ENCODE data around the gene APRT. TPM values are rescaled to one million over a fixed set of nuclear protein-coding genes. Genes with fewer than 3 reads are reported as not detected.
A peak's percentile ranks its signal among the peaks of the same experiment; 100 is the strongest.

Gene APRT
- total and polyA plus RNA-seq, 9 of the 15 experiments (the other 6 are each of a cell fraction or from before 2014, with no cell fraction given): 41.7 to 409 (median 146) TPM

DNA sequence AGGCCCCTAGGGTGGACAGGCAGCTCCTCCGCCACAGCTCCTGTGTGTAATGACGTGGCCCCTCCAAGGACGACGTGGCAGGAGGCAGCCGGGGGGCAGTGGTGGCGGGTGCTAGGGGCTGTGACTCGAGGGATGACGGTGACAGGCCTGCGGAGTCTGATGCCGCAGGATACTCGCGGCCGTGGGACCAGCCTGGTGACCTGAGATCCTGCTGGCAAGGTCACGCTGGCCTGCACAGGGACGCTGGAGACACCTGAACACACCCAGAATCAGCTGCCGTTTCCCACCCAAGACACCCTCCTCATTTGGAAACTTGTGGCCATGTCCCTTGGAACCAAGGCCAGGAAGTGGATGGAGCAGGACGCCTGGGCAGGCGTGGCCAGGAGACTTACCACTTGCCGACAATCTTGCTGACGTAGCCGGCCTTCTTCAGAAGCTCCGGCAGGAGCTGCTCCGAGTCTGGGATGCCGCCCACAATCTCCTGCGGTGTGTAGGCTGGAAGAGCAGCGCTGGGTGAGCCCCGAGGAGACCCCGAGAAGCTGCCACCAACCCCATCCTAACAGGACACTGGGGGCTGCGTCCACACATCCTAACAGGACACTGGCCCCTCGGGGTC, 29.0 kb upstream of the APRT start:
- H3K4me2 ChIP-seq (ENCODE audit: insufficient read depth, low read length): no peak overlapping the region
- no peak for FAIRE-seq
- in situ Hi-C loops (cut with MboI) (no loop called here), intact Hi-C loops (cut with micrococcal nuclease) (no loop called here)
- DNase-seq (ENCODE audit: extremely low read depth in 1 of 4, low spot score in 3 of 4): no peak
- H3K27ac ChIP-seq (ENCODE audit: extremely low read depth, low read depth, low read length): no peak overlapping the region
- ChIA-PET CTCF (ENCODE audit: low intra/inter-chr PET ratio) (no interaction called here), POLR2A (interaction anchor here (0.7 to 1.0 kb wide), 3 partner anchors 13 to 87 kb away, joined by 3 to 4 read pairs (median 4); no protein-coding TSS in a partner anchor)
- 89% methylated on average over 30 of the region's 30 CpGs for WGBS (ENCODE audit: insufficient coverage, low coverage, missing lambda C conversion rate)
- H4K20me1 ChIP-seq (replicated peaks; ENCODE audit: control insufficient read depth, insufficient read depth, low read length): no peaks in the 10 kb centered on the region
- H3K9ac ChIP-seq (ENCODE audit: insufficient read depth in 1 of 2, low read depth in 2 of 2, low read length in 2 of 2): peak overlapping the region in 1 of 2 experiments; percentile 45; a peak in 1 of 4 replicates
- no peaks in the 10 kb centered on the region for H3K79me2 ChIP-seq (ENCODE audit: control insufficient read depth, insufficient read depth, low read length)
- H3K9me3 ChIP-seq (replicated peaks; ENCODE audit: control insufficient read depth, insufficient read depth, low read depth, low read length): no peaks in the 10 kb centered on the region
- H3K27me3 ChIP-seq (ENCODE audit: control insufficient read depth in 2 of 2, insufficient read depth in 2 of 2, low read length in 2 of 2): no peaks in the 10 kb centered on the region
- ATAC-seq: no peak
- peaks cover 0 to 47% of the 10 kb centered on the region in 2 experiments; a peak in 2 of 5 replicates for H3K4me1 ChIP-seq (replicated peaks in 1 of 2; ENCODE audit: control insufficient read depth in 2 of 2, insufficient read depth in 2 of 2, low read length in 2 of 2)
- H3K4me3 ChIP-seq: no peak overlapping the region
- H3K36me3 ChIP-seq (ENCODE audit: control insufficient read depth, insufficient read depth, low read length): no peaks in the 10 kb centered on the region; the same call in 2 of the 3 replicates
- BruUV-seq (replicated peaks): no TSS peak
- H2AFZ ChIP-seq (ENCODE audit: low read depth, low read length): no peak overlapping the region
- TF ChIP-seq, protein P1, sequence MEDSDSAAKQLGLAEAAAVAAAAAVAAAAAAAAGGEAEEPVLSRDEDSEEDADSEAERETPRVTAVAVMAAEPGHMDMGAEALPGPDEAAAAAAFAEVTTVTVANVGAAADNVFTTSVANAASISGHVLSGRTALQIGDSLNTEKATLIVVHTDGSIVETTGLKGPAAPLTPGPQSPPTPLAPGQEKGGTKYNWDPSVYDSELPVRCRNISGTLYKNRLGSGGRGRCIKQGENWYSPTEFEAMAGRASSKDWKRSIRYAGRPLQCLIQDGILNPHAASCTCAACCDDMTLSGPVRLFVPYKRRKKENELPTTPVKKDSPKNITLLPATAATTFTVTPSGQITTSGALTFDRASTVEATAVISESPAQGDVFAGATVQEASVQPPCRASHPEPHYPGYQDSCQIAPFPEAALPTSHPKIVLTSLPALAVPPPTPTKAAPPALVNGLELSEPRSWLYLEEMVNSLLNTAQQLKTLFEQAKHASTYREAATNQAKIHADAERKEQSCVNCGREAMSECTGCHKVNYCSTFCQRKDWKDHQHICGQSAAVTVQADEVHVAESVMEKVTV (CRISPR knock-in tag; IDR thresholded peaks at IDR 0.05): no peak
- TF ChIP-seq, protein P2, sequence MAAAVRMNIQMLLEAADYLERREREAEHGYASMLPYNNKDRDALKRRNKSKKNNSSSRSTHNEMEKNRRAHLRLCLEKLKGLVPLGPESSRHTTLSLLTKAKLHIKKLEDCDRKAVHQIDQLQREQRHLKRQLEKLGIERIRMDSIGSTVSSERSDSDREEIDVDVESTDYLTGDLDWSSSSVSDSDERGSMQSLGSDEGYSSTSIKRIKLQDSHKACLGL (CRISPR knock-in tag; IDR thresholded peaks at IDR 0.05; ENCODE audit: borderline replicate concordance, poor library complexity, severe bottlenecking): no peak
- TF ChIP-seq SETDB1 (IDR thresholded peaks at IDR 0.05; ENCODE audit: low read length): no peak
- TF ChIP-seq, protein P3, sequence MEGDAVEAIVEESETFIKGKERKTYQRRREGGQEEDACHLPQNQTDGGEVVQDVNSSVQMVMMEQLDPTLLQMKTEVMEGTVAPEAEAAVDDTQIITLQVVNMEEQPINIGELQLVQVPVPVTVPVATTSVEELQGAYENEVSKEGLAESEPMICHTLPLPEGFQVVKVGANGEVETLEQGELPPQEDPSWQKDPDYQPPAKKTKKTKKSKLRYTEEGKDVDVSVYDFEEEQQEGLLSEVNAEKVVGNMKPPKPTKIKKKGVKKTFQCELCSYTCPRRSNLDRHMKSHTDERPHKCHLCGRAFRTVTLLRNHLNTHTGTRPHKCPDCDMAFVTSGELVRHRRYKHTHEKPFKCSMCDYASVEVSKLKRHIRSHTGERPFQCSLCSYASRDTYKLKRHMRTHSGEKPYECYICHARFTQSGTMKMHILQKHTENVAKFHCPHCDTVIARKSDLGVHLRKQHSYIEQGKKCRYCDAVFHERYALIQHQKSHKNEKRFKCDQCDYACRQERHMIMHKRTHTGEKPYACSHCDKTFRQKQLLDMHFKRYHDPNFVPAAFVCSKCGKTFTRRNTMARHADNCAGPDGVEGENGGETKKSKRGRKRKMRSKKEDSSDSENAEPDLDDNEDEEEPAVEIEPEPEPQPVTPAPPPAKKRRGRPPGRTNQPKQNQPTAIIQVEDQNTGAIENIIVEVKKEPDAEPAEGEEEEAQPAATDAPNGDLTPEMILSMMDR (IDR thresholded peaks at IDR 0.05 in 2 of 3, conservative IDR thresholded peaks at IDR 0.05 in 1 of 3; ENCODE audit: insufficient read depth in 2 of 3, low read depth in 1 of 3, low read length in 3 of 3): no peak
- TF ChIP-seq ZNF79 (CRISPR knock-in tag; IDR thresholded peaks at IDR 0.05; ENCODE audit: low read depth): no peak
- TF ChIP-seq RBBP5 (IDR thresholded peaks at IDR 0.05; ENCODE audit: borderline replicate concordance, insufficient read depth, low read length, poor library complexity, severe bottlenecking): no peak
- TF ChIP-seq, protein P4, sequence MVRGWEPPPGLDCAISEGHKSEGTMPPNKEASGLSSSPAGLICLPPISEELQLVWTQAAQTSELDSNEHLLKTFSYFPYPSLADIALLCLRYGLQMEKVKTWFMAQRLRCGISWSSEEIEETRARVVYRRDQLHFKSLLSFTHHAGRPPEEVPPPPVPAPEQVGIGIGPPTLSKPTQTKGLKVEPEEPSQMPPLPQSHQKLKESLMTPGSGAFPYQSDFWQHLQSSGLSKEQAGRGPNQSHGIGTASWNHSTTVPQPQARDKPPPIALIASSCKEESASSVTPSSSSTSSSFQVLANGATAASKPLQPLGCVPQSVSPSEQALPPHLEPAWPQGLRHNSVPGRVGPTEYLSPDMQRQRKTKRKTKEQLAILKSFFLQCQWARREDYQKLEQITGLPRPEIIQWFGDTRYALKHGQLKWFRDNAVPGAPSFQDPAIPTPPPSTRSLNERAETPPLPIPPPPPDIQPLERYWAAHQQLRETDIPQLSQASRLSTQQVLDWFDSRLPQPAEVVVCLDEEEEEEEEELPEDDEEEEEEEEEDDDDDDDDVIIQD (CRISPR knock-in tag; IDR thresholded peaks at IDR 0.05): no peak
- TF ChIP-seq NCOA1 (IDR thresholded peaks at IDR 0.05; ENCODE audit: low read depth): no peak
- no peak for TF ChIP-seq SPI1 (IDR thresholded peaks at IDR 0.05; ENCODE audit: borderline replicate concordance, low read depth, low read length)
- no peak for TF ChIP-seq CHCHD3 (CRISPR knock-in tag; IDR thresholded peaks at IDR 0.05)
- TF ChIP-seq, protein P5, sequence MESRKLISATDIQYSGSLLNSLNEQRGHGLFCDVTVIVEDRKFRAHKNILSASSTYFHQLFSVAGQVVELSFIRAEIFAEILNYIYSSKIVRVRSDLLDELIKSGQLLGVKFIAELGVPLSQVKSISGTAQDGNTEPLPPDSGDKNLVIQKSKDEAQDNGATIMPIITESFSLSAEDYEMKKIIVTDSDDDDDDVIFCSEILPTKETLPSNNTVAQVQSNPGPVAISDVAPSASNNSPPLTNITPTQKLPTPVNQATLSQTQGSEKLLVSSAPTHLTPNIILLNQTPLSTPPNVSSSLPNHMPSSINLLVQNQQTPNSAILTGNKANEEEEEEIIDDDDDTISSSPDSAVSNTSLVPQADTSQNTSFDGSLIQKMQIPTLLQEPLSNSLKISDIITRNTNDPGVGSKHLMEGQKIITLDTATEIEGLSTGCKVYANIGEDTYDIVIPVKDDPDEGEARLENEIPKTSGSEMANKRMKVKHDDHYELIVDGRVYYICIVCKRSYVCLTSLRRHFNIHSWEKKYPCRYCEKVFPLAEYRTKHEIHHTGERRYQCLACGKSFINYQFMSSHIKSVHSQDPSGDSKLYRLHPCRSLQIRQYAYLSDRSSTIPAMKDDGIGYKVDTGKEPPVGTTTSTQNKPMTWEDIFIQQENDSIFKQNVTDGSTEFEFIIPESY (CRISPR knock-in tag; IDR thresholded peaks at IDR 0.05): no peak
- no peak for TF ChIP-seq JUND (IDR thresholded peaks at IDR 0.05; ENCODE audit: borderline replicate concordance, low read depth, low read length)
- TF ChIP-seq JUND (tag; IDR thresholded peaks at IDR 0.05; ENCODE audit: borderline replicate concordance, low read depth, low read length): no peak
- H3K9me1 ChIP-seq (ENCODE audit: control insufficient read depth, insufficient read depth, low read length): no peaks in the 10 kb centered on the region
